HUES6 (cell line): ENCODE measurements around the gene MAGED2.
"Not testable (repeated sequence)": the region's sequence is repeated elsewhere in the genome, so short reads cannot be mapped to it uniquely, and the experiment has no call there.

ENCODE experiments used
- H3K27ac ChIP-seq: 2 replicates; pipeline ENCODE4 v1.7.0; 2013; ENCODE audit warnings: low read depth, mild to moderate bottlenecking, low read length, inconsistent platforms
- H3K27me3 ChIP-seq: 2 replicates; pipeline ENCODE4 v1.6.1; 2013; ENCODE audit warnings: low read length; ENCODE audit not compliant: control insufficient read depth, insufficient read depth
- H3K36me3 ChIP-seq: 2 replicates; pipeline ENCODE4 v1.6.1; 2013; ENCODE audit warnings: low read length; ENCODE audit not compliant: control insufficient read depth, insufficient read depth
- H3K4me1 ChIP-seq: 2 replicates; pipeline ENCODE4 v1.6.1; 2013; ENCODE audit warnings: low read length; ENCODE audit not compliant: control insufficient read depth, insufficient read depth
- H3K4me3 ChIP-seq: 2 replicates; pipeline ENCODE4 v1.5.1; 2013; ENCODE audit warnings: low read depth, low read length
- H3K9ac ChIP-seq: one replicate; pipeline ENCODE4 v1.6.1; 2013; ENCODE audit warnings: mild to moderate bottlenecking, low read length
- H3K9me3 ChIP-seq: 2 replicates; pipeline ENCODE4 v1.6.1; 2013; ENCODE audit warnings: low read depth, low read length; ENCODE audit not compliant: control insufficient read depth, insufficient read depth

The MAGED2 gene

GRCh38 chrX:54847700-54848099 lies 40.2 kb downstream of the MAGED2 start:
- not testable (repeated sequence) for H3K4me1 ChIP-seq, H3K27ac ChIP-seq, H3K4me3 ChIP-seq, H3K27me3 ChIP-seq, H3K36me3 ChIP-seq, H3K9me3 ChIP-seq, H3K9ac ChIP-seq

GRCh38 chrX:54865208-54865607 lies 57.7 kb downstream of the MAGED2 start:
- no peaks in the 10 kb centered on the region; the same call in 1 of the 2 replicates for H3K27me3 ChIP-seq
- H3K4me1 ChIP-seq, result no peaks in the 10 kb centered on the region
- no peak overlapping the region for H3K9ac ChIP-seq
- H3K36me3 ChIP-seq, result no peaks in the 10 kb centered on the region
- no peak overlapping the region for H3K4me3 ChIP-seq
- H3K27ac ChIP-seq, result no peak overlapping the region
- peaks cover 4% of the 10 kb centered on the region; the same call in 1 of the 2 replicates for H3K9me3 ChIP-seq
